Transverse colon (tissue), 4 donors: ENCODE measurements around the gene FBXL17. TPM values are rescaled to one million over a fixed set of nuclear protein-coding genes. Genes with fewer than 3 reads are reported as not detected.

Source experiments
- DNase-seq: peaks from one replicate; pipeline ENCODE4 v3.0.0-alpha.2; 2019
- H3K27ac ChIP-seq, 4 donors: fragments of 200-600 bp; sonication (generic); 2 replicates each; pipeline ENCODE4 v1.5.1; 2016 to 2018; ENCODE audit warnings: inconsistent platforms in 4 of 4
- H3K27me3 ChIP-seq: fragments of 200-600 bp; sonication (generic); 2 replicates; pipeline ENCODE4 v1.5.1; 2017; ENCODE audit warnings: inconsistent platforms
- H3K36me3 ChIP-seq, 4 donors: fragments of 200-600 bp; sonication (generic); 2 replicates each; pipeline ENCODE4 v1.5.1; 2017 to 2019; ENCODE audit warnings: inconsistent platforms in 4 of 4
- H3K4me1 ChIP-seq, 4 donors: fragments of 200-600 bp; sonication (generic); 2 replicates each; pipeline ENCODE4 v1.5.1; 2017 to 2020; ENCODE audit warnings: inconsistent platforms in 4 of 4
- H3K4me3 ChIP-seq, 4 donors: fragments of 200-600 bp; sonication (generic); 1 replicate in 1 of 4; 2 replicates in 3 of 4; pipeline versions ENCODE4 v1.5.1 to v1.6.1; 2017 to 2019; ENCODE audit warnings: inconsistent platforms in 4 of 4
- H3K9me3 ChIP-seq, 2 donors: fragments of 200-600 bp; sonication (generic); 2 replicates each; pipeline ENCODE4 v1.5.1; 2017 to 2019; ENCODE audit warnings: inconsistent platforms in 2 of 2
- EP300 ChIP-seq: sonication (generic); formaldehyde crosslinking; IDR thresholded peaks from one replicate; pipeline ENCODE4 v1.6.1; 2017; ENCODE audit warnings: antibody characterized with exemption, low read depth
- POLR2A ChIP-seq: fragments of 450-650 bp; IDR thresholded peaks from one replicate; pipeline ENCODE4 v1.6.1; 2016; ENCODE audit warnings: antibody characterized with exemption, mild to moderate bottlenecking, moderate library complexity
- POLR2AphosphoS5 ChIP-seq, 3 donors: sonication (generic); formaldehyde crosslinking; IDR thresholded peaks; one replicate each; pipeline ENCODE4 v1.6.1; 2016; ENCODE audit warnings: antibody characterized with exemption in 3 of 3
- WGBS, 2 donors: methylation state at CpG; one replicate each; pipeline ENCODE4 v1.1.5; 2018; ENCODE audit warnings: low coverage in 1 of 2; 5-methylcytosine and 5-hydroxymethylcytosine counted together
- in situ Hi-C, 4 donors: fragments of 200-750 bp; cut with MboI; loops; one replicate each; pipeline versions ENCODE4 v1.15.0 to v1.15.1; 2017; ENCODE audit warnings: low sequenced_read_pairs in 3 of 4, low pct_ligation_motif_present in 1 of 4, low pct_unique_long_range_greater_than_20kb in 1 of 4
- intact Hi-C: fragments of 100-400 bp; cut with DNase I; formaldehyde crosslinking; loops from one replicate; pipeline ENCODE4 v1.15.1; 2023; ENCODE audit warnings: low total_unique reads
- total RNA-seq, 4 donors: library from RNA; depleted of rRNA; stranded (reverse); fragments of >200 nt; gene quantifications; one replicate each; pipeline ENCODE4 v1.1.0, GENCODE V29; 2016
- TF ChIP-seq, protein P1 (sequence below), 5 experiments: fragments of 200-600 bp in 3 of 5; fragments of 450-650 bp in 2 of 5; sonication (generic) in 3 of 5; IDR thresholded peaks; 1 replicate in 2 of 5; 2 replicates in 3 of 5; pipeline ENCODE4 v1.5.1; 2016 to 2017; ENCODE audit warnings: antibody characterized with exemption in 5 of 5, inconsistent platforms in 3 of 5, mild to moderate bottlenecking in 2 of 5, moderate library complexity in 1 of 5

Gene FBXL17
- total RNA-seq, 4 donors from 2014 or later = 17.7 to 99.5 (median 24.6) TPM

- Histone ChIP-seq H3K9me3 (no peaks in the 10 kb centered on the region), H3K4me3 (no peak overlapping the region), H3K36me3 (no peaks in the 10 kb centered on the region), H3K27ac (no peak overlapping the region), H3K4me1 (no peaks in the 10 kb centered on the region), H3K27me3 (no peaks in the 10 kb centered on the region)
- in situ Hi-C loops = no loop called here
- no peak for TF ChIP-seq POLR2A
- TF ChIP-seq EP300 = no peak
- no peak for TF ChIP-seq POLR2AphosphoS5 (IDR thresholded peaks at IDR 0.05)
- TF ChIP-seq, protein P1, sequence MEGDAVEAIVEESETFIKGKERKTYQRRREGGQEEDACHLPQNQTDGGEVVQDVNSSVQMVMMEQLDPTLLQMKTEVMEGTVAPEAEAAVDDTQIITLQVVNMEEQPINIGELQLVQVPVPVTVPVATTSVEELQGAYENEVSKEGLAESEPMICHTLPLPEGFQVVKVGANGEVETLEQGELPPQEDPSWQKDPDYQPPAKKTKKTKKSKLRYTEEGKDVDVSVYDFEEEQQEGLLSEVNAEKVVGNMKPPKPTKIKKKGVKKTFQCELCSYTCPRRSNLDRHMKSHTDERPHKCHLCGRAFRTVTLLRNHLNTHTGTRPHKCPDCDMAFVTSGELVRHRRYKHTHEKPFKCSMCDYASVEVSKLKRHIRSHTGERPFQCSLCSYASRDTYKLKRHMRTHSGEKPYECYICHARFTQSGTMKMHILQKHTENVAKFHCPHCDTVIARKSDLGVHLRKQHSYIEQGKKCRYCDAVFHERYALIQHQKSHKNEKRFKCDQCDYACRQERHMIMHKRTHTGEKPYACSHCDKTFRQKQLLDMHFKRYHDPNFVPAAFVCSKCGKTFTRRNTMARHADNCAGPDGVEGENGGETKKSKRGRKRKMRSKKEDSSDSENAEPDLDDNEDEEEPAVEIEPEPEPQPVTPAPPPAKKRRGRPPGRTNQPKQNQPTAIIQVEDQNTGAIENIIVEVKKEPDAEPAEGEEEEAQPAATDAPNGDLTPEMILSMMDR (IDR thresholded peaks at IDR 0.05) = no peak
- intact Hi-C loops = no loop called here
- WGBS, 2 donors = 71 to 83% methylated on average over 5 to 6 of the region's 6 CpGs
- no peak for DNase-seq
These were observed 555.4 kb downstream of the FBXL17 start for GRCh38 chr5:107826311-107827000.

GRCh38 chr5:107824821-107825220, 557.1 kb downstream of the FBXL17 start:
- Histone ChIP-seq H3K27ac (no peak overlapping the region), H3K4me3 (no peak overlapping the region), H3K4me1 (no peaks in the 10 kb centered on the region), H3K9me3 (no peaks in the 10 kb centered on the region), H3K36me3 (no peaks in the 10 kb centered on the region), H3K27me3 (no peaks in the 10 kb centered on the region)
- no peak for TF ChIP-seq POLR2AphosphoS5 (IDR thresholded peaks at IDR 0.05)
- TF ChIP-seq EP300 = no peak
- TF ChIP-seq, protein P1 (IDR thresholded peaks at IDR 0.05) = no peak
- DNase-seq = no peak
- intact Hi-C loops (no loop called here), in situ Hi-C loops (no loop called here)
- WGBS, 2 donors = 56 to 87% methylated on average over 1 of the region's 1 CpG

- TF ChIP-seq, protein P1 (IDR thresholded peaks at IDR 0.05) = no peak
- no peak for TF ChIP-seq POLR2A
- TF ChIP-seq POLR2AphosphoS5 (IDR thresholded peaks at IDR 0.05) = no peak
- no peak for TF ChIP-seq EP300
- Histone ChIP-seq H3K4me3 (no peak overlapping the region), H3K27ac (no peak overlapping the region), H3K36me3 (no peaks in the 10 kb centered on the region), H3K9me3 (no peaks in the 10 kb centered on the region), H3K4me1 (no peaks in the 10 kb centered on the region), H3K27me3 (no peaks in the 10 kb centered on the region)
- in situ Hi-C loops (no loop called here), intact Hi-C loops (no loop called here)
- no peak for DNase-seq
- 71 to 82% methylated on average over 2 to 3 of the region's 3 CpGs for WGBS, 2 donors
These were observed 560.6 kb downstream of the FBXL17 start for GRCh38 chr5:107821288-107821687.

DNA sequence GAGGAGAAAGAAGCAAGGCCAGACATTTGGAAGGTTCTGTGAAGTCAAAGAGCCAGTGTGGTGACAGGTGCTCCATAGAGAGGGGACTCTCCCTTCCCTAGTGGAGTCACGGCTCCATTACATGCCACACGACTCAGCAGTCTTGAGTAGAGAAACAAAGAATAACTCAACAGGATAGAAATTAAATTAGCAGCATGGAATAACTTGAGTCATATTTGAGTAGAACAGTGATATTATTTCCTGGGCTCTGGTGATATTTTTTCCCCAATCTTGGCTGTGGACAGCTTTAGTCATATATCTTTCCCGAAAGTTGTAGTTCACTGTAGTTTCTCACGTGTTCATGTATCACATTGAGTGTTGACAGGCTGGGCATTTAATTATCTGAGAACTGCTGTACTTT, 561.5 kb downstream of the FBXL17 start:
- in situ Hi-C loops = no loop called here
- no peak overlapping the region for H3K27ac ChIP-seq
- H3K9me3 ChIP-seq = no peaks in the 10 kb centered on the region
- H3K36me3 ChIP-seq = no peaks in the 10 kb centered on the region
- H3K4me1 ChIP-seq = no peaks in the 10 kb centered on the region
- TF ChIP-seq POLR2A = no peak
- no peak for TF ChIP-seq EP300
- TF ChIP-seq, protein P1 (IDR thresholded peaks at IDR 0.05) = no peak
- no peak for TF ChIP-seq POLR2AphosphoS5 (IDR thresholded peaks at IDR 0.05)
- 85% methylated on average over 4 of the region's 4 CpGs for WGBS, 2 donors
- H3K27me3 ChIP-seq = no peaks in the 10 kb centered on the region
- intact Hi-C loops = no loop called here
- no peak for DNase-seq
- no peak overlapping the region for H3K4me3 ChIP-seq
